ENCODE results near the gene CAVIN4.

Gene CAVIN4

DNA sequence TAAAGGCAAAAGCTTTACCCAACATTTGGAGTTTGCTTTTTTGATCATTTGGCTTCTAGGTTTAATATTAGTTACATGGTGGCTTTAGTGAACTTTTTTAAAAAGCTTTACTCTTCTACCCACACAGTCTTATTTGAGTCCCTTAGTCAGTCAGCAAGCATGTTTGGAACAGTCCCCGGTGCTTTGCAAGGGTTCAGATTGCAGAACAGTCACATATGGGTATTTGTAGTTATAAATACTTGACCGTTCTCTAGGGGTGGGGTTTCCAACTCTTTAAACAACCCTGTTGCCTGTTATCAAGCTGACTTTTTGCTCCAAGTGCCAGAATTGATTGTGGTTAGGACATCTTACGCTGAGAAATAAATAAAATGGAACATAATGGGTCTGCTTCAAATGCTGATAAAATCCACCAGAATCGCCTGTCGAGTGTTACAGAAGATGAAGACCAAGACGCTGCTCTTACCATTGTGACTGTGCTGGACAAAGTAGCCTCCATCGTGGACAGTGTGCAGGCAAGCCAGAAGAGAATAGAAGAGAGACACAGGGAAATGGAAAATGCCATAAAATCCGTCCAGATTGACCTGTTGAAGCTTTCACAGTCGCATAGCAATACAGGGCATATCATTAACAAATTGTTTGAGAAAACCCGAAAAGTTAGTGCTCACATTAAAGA, at the start of gene CAVIN4:
Gene CAVIN4 (plus strand): TSS at position 304 of the 673 bp plus-strand sequence. CDS start 65 bp downstream, at position 369.
- no peak for DNase-seq (ENCODE audit: low spot score)

GRCh38 chr9:100534401-100534800, 43.5 kb upstream of the CAVIN4 start:
- no peak for DNase-seq (ENCODE audit: low spot score)

- no peak for DNase-seq (ENCODE audit: low spot score)
These were observed 37.6 kb upstream of the CAVIN4 start for GRCh38 chr9:100540327-100540726.

- DNase-seq (ENCODE audit: low spot score), result no peak
These were observed 28.8 kb upstream of the CAVIN4 start for GRCh38 chr9:100549048-100549447.

GRCh38 chr9:100554935-100555401, 22.9 kb upstream of the CAVIN4 start:
- DNase-seq (ENCODE audit: low spot score), result no peak

GRCh38 chr9:100555471-100555870, 22.4 kb upstream of the CAVIN4 start:
- no peak for DNase-seq (ENCODE audit: low spot score)

DNA sequence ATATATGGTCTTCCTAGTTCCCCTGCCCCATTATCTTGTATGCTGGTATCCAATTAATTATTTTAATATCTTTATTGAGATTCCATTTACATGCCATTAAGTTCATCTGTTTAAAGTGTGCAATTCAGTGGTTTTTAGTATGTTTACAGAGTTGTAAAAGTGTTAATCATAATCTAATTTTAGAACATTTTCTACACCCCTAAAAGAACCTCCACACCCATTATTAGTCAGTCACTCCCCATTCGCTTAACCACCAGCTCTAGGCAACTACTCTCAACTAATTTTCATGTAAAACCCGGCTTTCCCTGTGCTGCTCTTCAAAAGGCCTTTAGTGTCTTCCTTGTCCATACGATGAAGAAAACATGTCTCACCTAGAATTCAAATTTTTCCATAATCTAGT, 20.8 kb upstream of the CAVIN4 start:
- DNase-seq (ENCODE audit: low spot score), result no peak

GRCh38 chr9:100561256-100561655, 16.6 kb upstream of the CAVIN4 start:
- DNase-seq (ENCODE audit: low spot score), result no peak

GRCh38 chr9:100567856-100568255, 10.0 kb upstream of the CAVIN4 start:
- no peak for DNase-seq (ENCODE audit: low spot score)

DNA sequence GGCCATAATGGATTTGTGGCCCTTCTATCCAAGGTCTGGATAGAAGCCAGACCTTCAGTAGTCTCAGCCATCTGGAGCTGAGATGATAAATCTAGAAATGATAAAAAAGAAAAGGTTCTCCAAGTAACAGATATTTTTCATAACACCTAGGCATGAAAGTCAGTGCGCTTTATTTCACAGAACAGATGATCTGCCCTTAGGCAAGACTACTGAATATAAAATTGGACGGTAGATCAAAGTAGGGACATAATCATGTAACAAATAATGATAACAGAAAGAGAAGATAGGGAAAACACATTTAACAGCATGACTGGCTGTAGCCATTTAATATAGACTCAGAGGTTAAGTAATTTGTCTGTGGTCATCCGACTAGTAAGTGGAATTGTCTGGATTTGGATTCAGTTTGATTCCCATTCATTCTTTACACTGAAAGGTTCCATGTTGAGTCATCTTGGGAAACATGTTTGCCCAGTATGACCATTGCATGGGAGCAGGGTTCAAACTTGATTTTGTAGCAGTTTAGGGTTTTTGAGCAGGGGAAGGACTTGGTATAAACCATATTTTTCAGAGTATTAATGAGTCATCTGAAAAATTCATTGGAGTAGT, 4.1 kb upstream of the CAVIN4 start:
- DNase-seq (ENCODE audit: low spot score), result no peak

DNA sequence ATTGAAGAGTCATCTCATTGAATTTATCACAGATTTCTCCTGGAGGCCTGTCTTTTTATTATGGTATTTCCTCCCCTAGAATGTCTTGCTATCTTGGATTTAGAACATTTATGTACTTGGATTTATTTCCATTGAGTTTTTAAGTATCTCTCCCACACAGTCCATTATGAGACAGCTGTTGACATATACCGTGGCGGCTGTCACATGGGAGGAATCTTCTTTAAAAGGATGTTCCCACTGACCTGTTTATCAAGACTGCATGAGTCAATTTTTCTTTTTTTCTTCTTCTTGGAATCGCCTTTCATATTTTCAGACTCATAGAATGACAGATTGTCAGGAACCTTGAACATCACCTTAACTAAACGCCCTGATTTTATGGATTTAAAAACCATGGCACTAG, 2.9 kb upstream of the CAVIN4 start:
- no peak for DNase-seq (ENCODE audit: low spot score)

- DNase-seq (ENCODE audit: low spot score), result no peak
These were observed 2.0 kb upstream of the CAVIN4 start for GRCh38 chr9:100575765-100576386.

- no peak for DNase-seq (ENCODE audit: low spot score)
These were observed 731 bp downstream of the CAVIN4 start for GRCh38 chr9:100578610-100579009.

DNA sequence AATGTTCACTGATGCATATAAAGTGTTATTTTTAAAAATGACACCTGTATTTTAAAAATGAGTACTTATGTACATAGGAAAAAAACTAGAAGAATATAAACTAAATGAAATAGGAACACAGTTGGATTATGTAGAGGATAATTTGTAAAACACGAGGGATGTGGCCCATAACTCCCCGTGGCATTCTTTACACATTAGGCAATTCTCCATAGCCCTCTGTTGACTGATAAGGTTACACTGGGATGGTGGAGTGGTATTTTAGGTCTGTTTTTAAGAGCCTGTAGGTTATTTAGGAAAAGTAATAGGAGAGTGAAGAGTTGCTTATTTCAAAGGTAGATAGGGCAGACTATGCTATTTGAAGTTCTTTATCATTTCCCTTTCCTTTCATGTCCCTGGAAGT, 1.8 kb downstream of the CAVIN4 start:
- no peak for DNase-seq (ENCODE audit: low spot score)

- DNase-seq (ENCODE audit: low spot score), result no peak
These were observed 2.4 kb downstream of the CAVIN4 start for GRCh38 chr9:100580257-100580656.

GRCh38 chr9:100581081-100581480, 3.2 kb downstream of the CAVIN4 start:
- DNase-seq (ENCODE audit: low spot score), result no peak

GRCh38 chr9:100581661-100582060, 3.8 kb downstream of the CAVIN4 start:
- DNase-seq (ENCODE audit: low spot score), result no peak

DNA sequence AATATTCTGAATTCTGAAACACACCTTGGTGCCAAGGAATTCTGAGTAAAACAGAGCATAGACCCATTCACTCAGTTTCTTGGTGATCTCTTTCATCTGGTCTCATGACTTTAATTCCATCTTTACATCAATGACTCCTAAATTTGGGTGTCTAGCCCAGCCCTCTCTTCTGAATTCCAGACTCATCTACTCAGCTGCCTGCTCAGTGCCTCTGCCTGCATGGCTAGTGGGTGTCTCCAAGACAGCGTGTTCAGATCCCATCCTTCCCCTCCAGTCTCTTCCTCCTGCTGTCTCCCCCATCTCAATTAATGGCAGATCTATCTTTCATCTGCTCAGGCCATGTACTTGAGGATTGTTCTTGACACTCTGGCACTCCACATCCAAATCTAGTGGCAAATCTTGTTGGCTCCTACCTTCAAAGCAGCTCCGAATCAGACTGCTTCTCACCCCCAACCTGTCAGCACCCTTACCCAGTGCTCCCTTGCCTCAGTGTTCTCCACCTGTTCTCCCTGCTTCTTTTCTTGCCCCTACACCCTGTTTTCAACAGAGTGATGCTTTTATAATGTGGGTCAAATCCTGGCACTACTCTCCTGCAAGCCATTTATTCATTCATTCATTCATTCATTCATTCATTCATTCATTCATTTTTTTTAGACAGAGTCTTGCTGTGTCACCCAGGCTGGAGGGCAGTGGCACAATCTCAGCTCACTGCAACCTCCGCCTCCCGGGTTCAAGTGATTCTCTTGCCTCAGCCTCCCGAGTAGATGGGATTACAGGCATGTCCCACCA, 5.3 kb downstream of the CAVIN4 start:
- no peak for DNase-seq (ENCODE audit: low spot score)

DNA sequence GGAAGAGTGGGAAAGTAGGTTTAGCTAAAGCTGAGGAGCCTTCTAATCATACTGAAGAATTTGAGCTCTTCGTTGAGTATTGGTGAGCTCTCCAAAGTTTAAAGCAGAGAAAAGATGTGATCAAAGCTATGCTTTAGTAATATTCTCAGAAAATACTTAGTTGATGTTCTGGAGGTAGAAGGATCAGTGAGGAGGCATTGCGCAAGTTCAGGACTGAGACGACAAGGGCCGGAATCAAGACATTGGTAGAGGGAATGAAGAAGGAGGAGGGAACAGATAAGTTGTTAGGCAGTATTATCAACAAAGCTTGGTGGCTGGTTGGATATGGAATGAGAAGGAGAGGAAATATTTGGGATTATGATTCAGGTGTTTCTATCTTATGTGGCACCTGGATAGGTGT, 7.1 kb downstream of the CAVIN4 start:
- no peak for DNase-seq (ENCODE audit: low spot score)

- no peak for DNase-seq (ENCODE audit: low spot score)
These were observed 8.2 kb downstream of the CAVIN4 start for GRCh38 chr9:100586093-100586492.

GRCh38 chr9:100587375-100587774, 9.5 kb downstream of the CAVIN4 start:
- DNase-seq (ENCODE audit: low spot score), result no peak

DNA sequence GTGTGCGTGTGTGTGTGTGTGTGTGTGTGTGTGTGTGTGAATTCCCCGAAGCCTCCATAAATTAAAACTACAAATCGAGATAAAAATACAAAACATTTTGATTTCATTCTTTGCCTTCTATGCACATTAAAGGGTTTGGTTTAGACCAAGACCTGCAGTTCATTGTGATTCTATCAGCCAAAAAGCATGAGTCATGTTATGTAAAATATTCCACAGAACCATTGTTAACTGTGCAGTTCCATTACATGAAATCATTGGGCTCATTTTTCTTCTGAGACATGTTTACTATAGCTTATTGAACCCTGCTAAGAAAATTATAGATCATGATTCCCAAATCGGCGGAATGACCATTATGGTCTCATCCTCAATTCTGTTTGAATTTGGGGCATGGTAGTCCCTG, 11.7 kb downstream of the CAVIN4 start:
- DNase-seq (ENCODE audit: low spot score), result no peak

GRCh38 chr9:100590481-100590880, 12.6 kb downstream of the CAVIN4 start:
- DNase-seq (ENCODE audit: low spot score), result no peak
